ENCODE data around the gene LRRC56.
A peak's percentile ranks its signal among the peaks of the same experiment; 100 is the strongest.

The LRRC56 gene

DNA sequence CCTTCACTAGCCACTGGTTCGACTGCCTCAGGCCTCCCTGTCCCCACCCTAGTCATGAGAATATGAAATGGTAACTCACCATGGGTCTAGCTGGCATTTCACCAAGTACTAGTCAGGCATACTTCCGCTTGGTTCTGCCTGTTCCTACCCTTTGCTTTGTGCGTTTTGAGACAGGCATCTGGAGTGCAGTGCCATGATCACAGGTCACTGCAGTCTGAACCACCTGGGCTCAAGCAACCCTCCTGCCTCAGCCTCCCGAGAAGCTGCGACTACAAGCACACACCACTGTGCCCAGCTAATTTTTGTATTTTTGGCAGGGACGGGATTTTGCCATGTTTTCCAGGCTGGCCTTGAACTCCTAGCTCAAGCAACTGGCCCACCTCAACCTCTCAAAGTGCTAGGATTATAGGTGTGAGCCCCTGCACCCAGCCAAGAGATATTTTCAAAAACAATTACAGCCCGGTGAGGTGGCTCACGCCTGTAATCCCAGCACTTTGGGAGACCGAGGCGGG is 16.1 kb upstream of the LRRC56 start:
- no peak for DNase-seq

DNA sequence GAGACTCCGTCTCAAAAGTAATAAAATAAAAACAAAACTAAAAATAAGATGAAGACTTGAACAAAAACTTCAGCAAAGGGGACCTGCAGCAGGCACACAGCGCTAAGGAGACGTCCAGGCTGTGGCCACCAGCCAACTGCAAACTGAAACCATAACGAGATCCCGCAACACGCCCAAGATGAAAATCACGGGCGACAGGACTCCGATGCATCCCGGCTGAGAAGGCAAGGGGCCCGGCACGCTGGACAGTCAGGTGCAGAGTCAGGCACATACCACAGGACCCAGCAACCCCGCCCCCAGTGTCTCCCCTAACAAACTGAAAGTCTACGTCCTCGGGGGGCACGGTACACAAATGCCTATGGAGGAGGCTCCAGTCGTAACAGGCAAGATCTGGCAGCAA is 11.1 kb upstream of the LRRC56 start:
- no peak for DNase-seq

DNA sequence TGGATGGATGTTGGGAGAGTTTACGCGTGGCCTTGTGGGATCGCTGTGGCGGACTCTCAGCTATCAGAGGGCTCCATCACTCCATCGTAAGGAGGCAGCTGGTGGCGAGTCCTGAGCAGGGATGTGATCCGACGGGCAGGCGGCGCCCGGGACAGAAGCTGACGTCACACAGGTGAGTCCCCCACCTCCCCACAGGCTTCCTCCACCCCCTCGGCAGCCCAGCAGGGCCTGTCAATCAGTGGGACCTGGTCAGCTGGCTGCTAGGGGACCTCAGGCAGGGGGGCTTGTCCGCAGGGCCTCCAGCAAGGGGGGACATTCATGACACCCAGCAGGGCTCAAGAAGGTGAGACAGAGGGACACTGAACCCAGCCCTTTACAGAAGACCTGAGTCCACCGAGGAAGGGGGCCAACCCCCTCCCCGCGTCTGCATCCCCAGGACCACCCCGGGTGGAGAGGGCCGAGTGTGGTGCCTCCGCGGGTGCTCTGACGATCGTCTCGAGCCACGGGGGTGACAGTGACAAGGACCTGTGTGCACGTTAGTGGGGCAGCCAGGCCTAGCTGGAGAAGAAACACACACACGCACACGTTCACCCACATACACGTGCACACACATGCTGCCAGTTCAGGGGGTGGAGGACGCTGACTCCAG is 9.0 kb upstream of the LRRC56 start:
- no peak for DNase-seq

DNA sequence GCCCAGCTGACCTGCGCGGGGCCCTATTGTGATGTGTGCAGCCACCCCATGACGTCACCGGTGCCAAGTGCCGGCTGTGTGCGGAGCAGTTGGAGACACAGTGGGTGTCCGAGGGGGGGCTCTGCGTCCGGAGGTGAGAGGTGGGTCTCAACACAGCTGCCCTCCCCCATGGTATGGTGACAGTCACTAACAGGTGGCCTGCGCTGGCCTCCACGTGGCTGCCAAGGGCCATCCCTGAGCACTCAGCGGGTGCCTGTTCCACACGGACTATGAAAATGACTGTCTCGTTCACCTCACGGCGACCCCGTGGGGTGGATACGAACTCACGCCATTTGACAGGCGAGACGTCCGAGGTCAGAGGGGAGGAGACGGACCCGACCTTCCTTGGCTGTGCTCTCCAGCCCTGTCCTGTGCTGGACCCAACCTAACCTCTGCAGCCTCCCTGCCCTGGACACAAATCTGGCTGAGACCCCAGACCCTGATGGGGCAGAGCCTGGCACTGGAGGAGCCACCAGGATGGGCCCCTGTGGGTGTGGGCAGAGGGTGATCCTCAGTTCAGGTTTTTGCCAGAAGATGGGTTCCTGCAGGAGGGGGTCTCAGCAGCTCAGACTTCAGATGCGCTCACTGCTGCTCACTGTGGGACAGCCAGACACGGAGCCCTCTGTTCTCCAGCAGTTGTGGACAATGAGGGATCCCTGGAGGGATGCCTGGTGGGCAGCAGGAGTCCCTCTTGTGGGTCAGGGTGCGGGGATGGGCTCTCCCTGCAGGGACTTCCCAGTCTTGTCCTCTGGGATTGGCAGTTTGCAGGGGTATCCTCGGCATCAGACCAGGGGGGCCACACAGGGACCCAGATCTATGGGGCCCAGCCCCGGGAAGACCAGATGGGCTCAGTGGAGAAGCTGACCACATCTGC is 8.3 kb upstream of the LRRC56 start:
- no peak for DNase-seq

DNA sequence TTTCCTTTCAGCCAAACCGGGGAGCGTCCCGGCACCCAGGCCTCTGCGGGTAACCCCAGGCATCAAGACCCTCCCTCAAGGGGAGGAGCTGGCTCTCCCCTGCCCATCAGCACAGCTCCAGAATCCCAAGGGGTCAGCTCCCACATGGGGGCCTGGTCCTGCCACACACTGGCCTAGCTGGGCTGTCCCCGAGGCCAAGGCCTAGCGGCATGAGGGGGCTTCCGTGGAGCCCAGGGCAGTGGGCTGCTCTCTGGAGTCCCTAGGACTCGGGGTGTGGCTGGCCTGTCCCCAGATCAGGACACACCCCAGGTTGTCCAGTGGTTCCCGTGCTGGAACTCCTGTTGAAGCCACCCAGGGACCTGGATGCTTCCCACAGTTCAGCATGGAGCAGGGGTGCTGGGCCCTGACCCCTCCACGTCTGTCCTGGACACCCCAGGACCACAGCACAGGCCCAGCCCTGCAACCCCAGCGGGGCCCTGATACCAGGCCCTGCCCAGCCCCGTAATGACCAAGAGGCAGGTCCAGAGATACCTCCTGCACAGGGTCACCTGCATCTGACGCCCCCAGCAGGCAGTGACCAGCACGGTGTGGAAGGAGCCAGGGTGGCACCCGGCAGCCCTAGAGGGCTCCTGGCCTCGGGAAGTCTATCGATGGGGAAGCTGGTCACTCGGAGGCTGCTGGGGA is 7.5 kb upstream of the LRRC56 start:
- no peak for DNase-seq

DNA sequence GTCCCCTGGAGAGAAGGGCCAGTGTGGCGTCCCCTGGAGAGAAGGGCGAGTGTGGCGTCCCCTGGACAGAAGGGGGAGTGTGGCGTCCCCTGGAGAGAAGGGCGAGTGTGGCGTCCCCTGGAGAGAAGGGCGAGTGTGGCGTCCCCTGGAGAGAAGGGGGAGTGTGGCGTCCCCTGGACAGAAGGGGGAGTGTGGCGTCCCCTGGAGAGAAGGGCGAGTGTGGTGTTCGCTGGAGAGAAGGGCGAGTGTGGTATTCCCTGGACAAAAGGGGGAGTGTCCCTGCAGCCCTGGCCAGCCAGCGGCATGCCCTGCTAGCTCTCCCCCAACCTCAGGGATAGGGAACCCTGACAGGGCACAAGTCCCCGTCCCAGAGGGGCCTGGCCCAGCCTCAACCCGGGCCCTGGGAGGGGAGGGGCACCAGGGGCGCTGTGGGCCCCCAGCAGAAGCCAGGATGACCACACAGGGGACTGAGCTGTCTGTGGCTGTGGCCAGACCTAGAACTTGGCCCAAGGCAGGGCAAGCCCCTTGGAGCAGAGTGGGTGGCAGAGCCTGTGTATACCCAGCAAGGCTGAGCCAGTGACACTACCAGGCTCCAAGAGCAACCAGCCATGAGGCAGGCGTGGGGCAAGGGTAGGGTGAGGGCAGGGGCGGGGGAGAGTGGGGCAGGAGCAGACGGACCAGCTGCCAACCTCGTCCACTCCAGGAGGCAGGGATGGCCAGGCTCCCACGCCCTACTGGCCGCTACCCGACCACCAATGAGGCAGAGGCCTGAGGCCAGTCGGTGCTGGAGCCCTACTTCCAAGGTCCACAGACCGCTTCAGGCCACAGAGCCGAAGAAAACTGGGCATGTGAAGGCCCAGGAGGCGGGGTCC is 6.1 kb upstream of the LRRC56 start:
- DNase-seq: no peak

DNA sequence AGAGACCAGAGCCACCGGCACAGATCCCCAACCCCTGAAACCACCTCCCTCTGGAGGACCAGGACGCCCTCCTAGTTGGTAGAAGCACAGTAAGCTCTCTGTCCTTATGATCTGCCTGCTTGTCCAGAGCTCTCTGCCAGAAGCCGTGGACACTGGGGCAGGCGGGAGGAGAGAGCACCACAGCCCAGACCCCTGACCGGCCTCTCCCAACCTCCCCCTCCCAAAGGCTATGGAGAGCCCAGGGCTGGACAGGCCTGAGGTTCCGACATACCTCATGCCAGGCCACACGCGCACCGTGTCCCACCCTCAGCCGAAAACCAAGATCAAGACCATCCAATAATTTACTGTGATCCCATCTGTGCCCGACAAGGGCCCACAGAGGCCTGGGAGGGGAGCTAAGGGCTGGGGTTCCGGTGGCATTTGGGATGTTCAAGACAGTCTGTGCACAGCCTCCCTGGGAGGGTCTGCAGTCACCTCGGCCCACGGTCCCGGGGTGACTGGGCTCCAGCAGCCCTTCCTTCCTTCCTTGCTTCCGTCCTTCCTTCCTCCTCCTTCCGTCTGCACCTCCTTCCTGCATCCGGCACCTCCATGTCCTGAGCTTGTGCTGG is 5.3 kb upstream of the LRRC56 start:
- no peak for DNase-seq

DNA sequence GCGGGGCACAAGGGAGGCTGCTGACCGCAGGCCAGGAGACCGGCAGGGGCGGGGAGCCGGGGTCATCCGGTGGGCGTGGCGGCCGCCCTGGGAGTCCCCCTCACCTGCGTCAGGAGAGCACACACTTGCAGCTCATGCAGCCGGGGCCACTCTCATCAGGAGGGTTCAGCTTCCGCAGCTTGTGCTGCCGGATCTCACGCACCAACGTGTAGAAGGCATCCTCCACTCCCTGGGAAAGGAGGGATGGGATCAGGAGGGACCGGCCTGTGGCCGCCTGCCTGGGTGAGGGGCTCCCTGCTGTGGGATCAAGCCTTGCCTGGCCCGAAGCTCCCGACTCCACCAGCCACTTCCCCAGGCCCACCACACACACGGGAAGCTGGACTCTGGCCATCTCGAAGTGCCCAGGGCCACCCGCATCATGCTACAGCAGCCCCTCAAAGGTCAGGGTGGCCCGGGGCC is 4.8 kb upstream of the LRRC56 start:
- DNase-seq: no peak

DNA sequence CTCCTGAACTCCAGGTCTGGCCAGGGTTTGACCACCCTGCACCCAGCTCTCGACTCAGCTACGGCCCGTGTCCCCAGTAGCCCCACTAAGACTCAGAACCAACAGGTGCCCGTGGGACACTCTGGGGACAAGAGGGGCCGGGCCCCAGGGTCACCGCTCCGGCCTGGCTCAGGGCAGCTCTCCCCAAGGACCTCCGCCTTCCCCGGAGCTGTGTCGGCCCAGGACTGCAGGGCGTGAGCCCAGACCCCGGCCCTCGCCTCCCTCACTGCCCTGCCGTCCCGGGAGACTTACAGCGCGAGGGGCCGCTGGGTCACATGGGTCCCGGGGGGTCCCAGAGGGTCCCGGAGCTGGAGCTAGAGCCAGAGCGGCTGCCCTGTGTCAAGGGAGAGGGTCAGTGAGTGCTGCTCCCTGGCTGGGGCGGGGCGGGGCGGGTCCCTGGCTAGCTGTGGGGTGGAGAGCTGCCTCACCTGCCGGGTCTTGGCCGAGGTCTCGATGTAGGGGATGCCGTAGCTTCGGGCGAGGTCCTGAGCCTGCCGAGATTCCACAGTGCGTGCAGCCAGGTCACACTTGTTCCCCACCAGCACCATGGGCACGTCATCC is 4.2 kb upstream of the LRRC56 start:
- no peak for DNase-seq

DNA sequence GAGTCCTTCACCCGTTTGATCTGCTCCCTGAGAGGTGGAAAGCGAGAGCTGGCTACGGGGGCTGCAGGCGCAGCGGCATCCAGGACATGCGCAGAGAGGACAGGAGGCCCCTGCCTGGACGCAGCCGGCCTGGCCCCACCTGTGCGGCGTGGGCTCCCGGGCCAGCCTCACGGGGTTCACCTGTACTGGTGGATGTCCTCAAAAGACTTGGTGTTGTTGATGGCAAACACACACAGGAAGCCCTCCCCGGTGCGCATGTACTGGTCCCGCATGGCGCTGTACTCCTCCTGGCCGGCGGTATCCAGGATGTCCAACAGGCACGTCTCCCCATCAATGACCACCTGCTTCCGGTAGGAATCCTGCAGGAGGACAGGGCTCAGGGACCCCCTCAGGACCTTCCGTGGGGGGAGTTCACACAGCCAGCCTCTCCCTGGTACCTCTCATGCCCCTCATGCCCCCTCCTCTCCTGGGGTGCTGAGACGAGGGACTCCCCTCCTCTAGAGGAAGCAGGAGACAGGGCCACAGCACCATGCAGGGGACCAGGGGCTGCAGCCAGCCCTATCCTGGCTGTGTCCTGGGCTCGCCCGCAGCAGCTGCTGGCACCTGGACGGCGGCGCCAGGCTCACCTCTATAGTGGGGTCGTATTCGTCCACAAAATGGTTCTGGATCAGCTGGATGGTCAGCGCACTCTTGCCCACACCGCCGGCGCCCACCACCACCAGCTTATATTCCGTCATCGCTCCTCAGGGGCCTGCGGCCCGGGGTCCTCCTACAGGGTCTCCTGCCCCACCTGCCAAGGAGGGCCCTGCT is 3.5 kb upstream of the LRRC56 start:
- no peak for DNase-seq

DNA sequence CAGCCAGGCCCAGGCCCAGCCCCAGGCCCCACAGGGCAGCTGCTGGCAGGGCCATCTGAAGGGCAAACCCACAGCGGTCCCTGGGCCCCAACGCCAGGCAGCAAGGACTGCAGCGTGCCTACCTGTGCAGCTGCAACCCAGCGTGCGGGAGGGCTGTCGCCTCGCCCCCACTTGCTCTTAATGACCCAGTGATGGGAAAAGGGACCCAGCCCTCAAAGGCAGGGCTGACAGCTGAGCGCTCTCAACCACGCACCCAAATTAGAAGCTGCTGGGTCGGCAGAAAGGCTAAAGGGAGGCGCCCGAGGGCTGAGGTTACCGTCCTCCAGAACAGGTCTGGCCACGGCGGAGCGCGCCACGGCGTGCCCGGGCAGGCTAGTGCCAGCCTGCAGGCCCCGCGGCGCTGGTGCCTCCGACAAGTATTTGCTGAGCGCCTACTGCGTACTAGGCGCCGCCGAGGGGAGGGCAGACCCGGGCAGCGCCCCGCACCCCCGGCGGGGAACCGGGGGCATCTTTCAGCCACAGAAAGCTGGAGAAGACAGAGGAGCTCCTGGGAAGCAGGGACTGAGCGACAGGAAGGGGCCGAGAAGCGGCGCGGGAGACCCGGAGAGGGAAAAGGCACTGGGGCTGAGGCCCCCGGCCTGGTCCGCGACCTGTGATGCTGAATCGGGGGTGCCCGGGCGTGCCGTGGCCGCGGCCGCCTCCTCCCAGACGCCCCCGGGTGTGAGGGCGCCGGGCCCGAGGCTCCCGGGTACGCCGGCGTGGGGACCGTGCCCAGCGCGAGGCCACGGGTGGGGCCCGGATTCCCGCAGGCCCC is 2.7 kb upstream of the LRRC56 start:
- DNase-seq: peak; percentile 57 to 63

DNA sequence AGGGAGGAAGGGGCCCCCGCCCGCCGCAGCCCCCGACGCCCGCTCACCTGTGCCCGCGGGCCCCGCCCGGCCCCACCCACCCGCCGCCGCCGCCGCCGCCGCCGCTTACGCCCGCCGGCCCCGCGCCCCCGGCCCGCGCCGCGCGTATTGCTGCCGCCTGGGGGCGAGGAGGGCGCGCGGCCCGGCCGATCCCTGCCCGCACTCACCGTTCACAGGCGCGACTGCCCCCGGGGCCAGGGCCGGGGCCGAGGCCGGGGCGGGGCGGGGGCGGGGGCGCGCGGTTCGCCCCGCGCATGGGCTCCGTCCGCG is 2.2 kb upstream of the LRRC56 start:
- no peak for DNase-seq

DNA sequence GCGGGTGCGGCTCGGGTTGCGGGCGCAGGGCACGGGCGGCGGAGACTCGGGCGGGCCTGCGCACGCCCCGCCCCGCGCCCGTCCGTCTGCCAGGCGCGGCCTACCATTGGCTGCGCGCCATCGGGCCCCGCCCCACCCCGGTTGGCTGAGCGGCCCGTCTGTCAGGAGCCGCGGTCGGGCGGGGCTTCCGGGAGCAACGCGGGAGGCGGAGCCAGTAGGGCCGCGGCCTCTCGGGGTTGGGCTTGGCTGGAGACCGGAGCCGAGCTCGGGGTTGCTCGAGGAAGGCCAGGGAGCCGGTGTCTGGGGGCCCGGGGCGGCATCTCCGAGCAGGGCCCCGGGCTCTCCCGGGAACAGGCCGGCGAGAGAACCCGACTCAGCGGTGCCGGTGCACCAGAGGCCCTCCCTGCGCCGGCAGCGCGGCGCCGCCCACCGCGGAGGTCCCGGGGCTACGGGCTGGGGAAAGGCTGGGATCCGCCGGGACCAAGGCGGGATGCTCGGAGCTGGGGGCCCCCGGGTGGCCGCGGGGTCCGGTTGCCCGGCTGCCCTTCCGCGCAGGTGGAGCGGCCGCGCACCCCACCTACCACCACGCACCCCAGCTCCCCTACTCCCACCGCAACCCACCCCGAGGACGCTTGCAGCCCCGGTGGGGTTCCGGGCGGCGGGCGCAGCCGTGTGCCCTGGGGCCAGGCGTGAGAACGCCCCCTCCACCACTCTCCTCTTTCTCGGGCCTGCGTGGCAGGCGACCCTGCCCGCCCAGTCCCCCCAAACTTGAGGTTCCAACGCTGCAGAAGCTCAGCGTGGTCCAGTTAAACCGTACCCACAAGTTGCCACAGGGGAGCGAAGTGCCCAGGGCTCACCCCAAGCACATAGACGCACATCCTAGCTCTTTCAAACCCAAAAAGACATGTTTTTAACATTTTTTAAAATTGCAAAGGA is 1.5 kb upstream of the LRRC56 start, which contains the start of gene HRAS:
HRAS (minus strand) TSS at position 58 of the 936 bp plus-strand sequence.
- peak; percentile 94 to 97 for DNase-seq

DNA sequence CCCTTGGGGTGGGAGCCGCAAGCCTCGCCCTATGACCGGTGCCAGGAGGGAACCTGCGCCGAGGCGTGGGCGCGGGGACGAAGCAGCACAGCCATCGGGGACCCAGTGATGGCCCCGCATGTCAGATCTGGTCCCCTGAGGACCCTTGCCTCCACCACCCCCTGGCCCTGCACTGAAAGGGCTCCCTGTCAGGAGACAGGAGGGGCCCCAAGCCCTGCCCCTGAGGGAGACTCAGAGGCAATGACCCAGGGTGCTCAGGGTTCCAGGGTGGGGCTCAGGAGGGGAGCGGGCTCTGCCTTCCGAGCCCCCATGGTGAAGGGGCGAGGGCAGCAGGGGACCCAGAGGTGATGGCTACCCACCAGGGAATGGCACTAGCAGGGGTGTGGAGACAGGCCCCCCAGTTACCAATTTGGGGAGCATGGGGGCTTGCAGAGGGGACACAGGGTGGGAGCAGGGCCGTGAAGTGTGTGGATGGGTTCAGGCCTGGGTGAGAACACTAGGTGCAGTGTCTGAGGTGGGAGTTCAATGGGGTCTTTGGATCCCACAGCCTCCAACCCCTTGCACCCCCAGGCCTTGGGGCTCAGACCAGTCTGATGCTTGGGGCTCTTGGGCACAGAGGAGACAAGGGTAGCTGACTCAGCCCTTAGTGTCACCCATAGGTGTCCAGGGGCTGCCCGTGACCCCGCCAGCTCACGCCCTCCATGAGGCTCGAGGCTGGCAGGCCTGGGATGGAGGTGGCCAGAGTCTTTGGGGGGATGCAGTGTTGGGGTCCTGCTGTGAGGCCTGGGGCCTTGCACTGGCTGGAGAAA is 499 bp downstream of the LRRC56 start:
- no peak for DNase-seq

DNA sequence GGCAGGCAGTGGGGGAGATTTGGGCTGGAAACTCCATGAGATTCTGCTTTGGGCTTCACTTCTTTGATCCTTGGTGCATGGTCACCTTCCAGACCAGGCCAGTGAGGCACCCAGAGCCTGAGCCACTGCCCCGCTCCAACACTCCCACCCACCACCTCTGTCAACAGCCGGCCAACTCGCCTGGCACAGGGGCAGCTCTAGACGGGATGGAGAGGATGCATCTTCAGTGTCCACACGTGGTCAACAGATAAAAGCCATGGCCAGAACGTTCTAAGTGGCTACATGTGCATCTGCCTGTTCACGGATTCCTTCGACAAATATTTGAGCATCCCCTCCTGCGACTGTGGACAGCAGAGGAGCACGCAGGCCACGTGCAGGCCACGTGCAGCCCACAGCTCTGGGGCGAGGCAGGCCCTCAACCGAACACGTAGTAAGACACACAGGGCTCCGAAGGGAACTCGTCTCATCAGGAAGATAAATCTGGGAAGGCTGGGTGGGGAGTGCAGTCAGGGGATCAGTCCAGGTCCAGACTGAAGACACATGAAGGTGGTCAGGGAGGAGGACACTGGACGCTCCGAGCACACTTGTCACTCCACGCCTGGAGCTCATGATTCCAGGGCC is 1.2 kb downstream of the LRRC56 start:
- no peak for DNase-seq

DNA sequence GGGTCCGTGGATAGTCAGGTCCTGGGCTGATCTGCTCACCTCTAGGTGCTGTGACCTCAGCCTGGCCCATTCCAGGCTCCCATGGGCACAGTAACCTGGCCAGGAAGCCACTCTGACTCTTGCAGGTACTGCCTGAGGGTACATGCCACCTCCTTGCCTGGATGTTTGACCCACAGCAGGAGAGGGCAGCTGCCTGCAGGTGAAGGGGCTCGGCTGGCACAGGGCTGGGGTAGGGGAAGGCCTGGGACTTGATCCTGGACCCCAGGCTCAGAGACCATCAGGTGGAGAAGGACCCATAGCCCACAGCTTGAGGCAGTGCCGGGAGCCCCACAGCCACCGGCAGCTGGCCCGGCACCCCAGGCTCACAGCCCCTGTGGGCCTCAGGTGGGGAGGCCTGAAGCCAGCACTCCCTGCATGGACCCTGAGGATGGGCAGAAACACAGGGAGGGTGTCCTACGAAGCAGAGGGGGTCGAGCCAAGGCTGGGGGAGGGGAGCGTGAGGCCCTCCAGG is 2.7 kb downstream of the LRRC56 start:
- DNase-seq: no peak
